ENCODE measurements around the gene MTPN.

Gene MTPN

DNA sequence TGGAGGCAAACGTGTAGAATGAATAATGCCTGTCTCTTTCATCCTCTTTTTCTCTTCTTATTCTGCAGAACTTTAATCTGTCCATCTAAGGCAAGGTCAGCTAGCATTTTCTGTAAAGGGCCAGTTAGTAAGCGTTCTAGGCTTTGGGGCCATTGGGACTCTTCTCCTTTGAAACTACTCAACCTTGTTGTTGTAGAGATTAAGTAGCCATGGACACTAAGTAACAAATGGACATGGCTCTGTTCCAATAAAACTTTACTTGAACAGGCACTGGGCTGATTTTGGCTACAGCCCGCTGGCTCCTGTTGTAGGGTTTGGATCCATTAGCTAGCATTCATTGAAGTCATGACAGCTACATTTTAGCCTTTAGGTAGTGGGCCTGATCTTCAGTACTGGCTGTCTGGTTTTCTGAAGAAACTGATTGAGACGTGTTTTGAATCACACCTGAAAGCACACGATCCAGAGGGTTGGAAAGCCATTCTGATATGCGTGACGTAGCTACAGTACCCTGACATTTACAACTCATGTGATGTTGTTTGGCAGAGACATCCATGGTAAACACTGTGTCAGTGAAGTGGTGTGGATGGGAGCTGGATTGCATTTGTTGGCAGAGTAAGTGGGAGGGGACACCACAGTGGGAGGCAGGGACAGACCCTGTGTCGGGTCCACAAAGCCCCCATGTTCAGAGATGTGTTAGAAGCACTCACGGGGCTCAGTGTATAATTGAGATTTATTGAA lies 92.5 kb downstream of the MTPN start:
- DNase-seq (ENCODE audit: low spot score), result no peak

DNA sequence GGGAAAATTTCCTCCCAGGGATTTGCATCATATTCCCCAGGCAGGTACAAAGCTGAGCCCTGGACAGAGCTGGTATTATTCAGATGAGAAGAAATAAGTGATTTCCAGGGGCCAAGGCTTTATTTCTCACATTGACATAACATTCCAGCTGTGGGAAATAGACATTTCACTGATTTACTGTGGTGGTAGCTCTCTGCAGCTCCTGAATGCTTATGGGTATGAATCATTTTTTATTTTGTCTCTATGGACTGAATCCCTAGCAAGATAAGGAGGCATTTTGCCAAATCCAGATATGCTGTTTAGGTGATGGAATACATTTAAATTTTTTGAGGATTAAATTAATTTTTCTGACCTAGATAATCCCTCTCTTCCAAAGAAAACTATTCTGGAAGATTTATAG lies 97.9 kb downstream of the MTPN start:
- no peak for DNase-seq (ENCODE audit: low spot score)

DNA sequence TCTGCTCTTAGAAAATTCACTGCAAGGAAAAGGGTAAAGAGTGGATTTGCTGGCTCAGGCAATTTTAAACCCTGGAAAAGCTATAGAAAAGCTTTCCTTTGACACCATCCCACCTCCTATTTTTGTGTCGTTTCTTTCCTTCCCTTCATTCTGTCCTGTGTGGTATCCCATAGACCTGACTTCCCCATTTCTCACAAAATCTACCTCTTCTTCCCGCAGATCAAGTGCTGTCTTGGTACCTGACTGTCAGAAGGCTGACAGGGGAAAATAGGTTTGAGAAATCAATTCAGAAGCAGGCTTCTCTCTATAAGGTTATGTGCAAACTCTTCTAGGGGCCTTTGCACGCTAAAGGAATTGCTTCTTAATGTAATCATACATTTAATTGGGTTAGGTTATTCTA lies 98.9 kb downstream of the MTPN start:
- no peak for DNase-seq (ENCODE audit: low spot score)

DNA sequence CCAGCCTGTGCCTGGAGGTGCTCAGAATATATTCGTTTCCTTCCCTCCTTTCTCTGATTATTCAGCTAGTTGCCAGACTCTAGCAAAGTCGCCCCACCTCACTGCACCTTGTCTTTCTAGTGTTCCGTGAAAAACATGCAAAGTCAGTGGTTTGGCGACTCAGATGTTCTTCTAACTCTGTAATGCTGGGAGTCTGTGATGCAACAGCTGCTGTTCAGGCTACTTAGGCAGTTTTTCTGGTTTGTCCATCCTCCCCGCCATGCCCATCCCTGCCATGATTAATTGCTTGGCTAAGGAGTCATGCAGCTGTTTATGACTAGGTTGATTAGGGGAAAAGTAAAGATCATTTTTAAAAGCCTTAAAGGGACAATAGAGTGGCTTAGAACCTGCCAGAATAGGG lies 99.4 kb downstream of the MTPN start:
- DNase-seq (ENCODE audit: low spot score), result no peak
